Memory B cell (primary cell): ENCODE measurements around the gene GPR146.
"Not testable (repeated sequence)": the region's sequence is repeated elsewhere in the genome, so short reads cannot be mapped to it uniquely, and the experiment has no call there.

Experiments used
- ATAC-seq: fragments of 150-1000 bp; cut with Tn5 transposase; 2 replicates; pipeline ENCODE4 v1.10.0; 2021; ENCODE audit warnings: low read depth, mild to moderate bottlenecking, moderate library complexity
- DNase-seq, 2 donors: peaks; one replicate each; pipeline ENCODE4 v3.0.0; 2022; ENCODE audit warnings: low spot score in 2 of 2
- H3K27ac Mint-ChIP-seq: one replicate; pipeline ENCODE4 v1.8.0; 2022; ENCODE audit warnings: mild to moderate bottlenecking, moderate library complexity, mixed read lengths
- H3K27me3 Mint-ChIP-seq: one replicate; pipeline ENCODE4 v1.8.0; 2022; ENCODE audit warnings: mixed read lengths
- H3K36me3 Mint-ChIP-seq: one replicate; pipeline ENCODE4 v1.8.0; 2022; ENCODE audit warnings: mild to moderate bottlenecking, mixed read lengths
- H3K4me1 Mint-ChIP-seq: one replicate; pipeline ENCODE4 v1.8.0; 2022; ENCODE audit warnings: mixed read lengths
- H3K4me3 Mint-ChIP-seq: one replicate; pipeline ENCODE4 v1.8.0; 2022; ENCODE audit warnings: mild to moderate bottlenecking, moderate library complexity, mixed read lengths
- H3K9me3 Mint-ChIP-seq: one replicate; pipeline ENCODE4 v1.8.0; 2022; ENCODE audit warnings: mixed read lengths

Gene GPR146

GRCh38 chr7:1025743-1026581 lies 18.4 kb upstream of the GPR146 start:
- peaks cover 49% of the 10 kb centered on the region for H3K4me1 Mint-ChIP-seq
- H3K27ac Mint-ChIP-seq = peak overlapping the region; percentile 3
- DNase-seq = no peak
- H3K4me3 Mint-ChIP-seq = peak overlapping the region; percentile 48
- H3K36me3 Mint-ChIP-seq = peaks cover 7% of the 10 kb centered on the region
- ATAC-seq = no peak
- no peaks in the 10 kb centered on the region for H3K9me3 Mint-ChIP-seq
- peaks cover 4% of the 10 kb centered on the region for H3K27me3 Mint-ChIP-seq

GRCh38 chr7:1026721-1027161 lies 17.6 kb upstream of the GPR146 start:
- Mint-ChIP-seq H3K4me1 (peaks cover 49% of the 10 kb centered on the region), H3K9me3 (no peaks in the 10 kb centered on the region), H3K36me3 (peaks cover 7% of the 10 kb centered on the region), H3K27me3 (peaks cover 6% of the 10 kb centered on the region), H3K27ac (peak overlapping the region; percentile 85), H3K4me3 (peak overlapping the region; percentile 88)
- DNase-seq (no peak), ATAC-seq (no peak)

GRCh38 chr7:1027242-1028043 lies 16.9 kb upstream of the GPR146 start:
- peaks cover 4% of the 10 kb centered on the region for H3K36me3 Mint-ChIP-seq
- H3K9me3 Mint-ChIP-seq = no peaks in the 10 kb centered on the region
- H3K4me1 Mint-ChIP-seq = peaks cover 48% of the 10 kb centered on the region
- H3K4me3 Mint-ChIP-seq = peak overlapping the region; percentile 88
- ATAC-seq (no peak), DNase-seq (peak in 1 of 2 donors; percentile 49)
- H3K27me3 Mint-ChIP-seq = peaks cover 6% of the 10 kb centered on the region
- H3K27ac Mint-ChIP-seq = peak overlapping the region; percentile 85

- Mint-ChIP-seq H3K27me3 (peaks cover 6% of the 10 kb centered on the region), H3K4me1 (peaks cover 43% of the 10 kb centered on the region), H3K9me3 (no peaks in the 10 kb centered on the region), H3K27ac (peak overlapping the region; percentile 94), H3K36me3 (no peaks in the 10 kb centered on the region), H3K4me3 (peak overlapping the region; percentile 88)
- ATAC-seq (peak; percentile 52), DNase-seq (peak; percentile 85 to 88)
Observed at GRCh38 chr7:1028044-1028770, 16.1 kb upstream of the GPR146 start.

GRCh38 chr7:1028775-1029636 lies 15.3 kb upstream of the GPR146 start:
- Mint-ChIP-seq H3K27ac (peak overlapping the region; percentile 94), H3K4me3 (peak overlapping the region; percentile 88), H3K27me3 (peaks cover 6% of the 10 kb centered on the region), H3K9me3 (no peaks in the 10 kb centered on the region), H3K36me3 (no peaks in the 10 kb centered on the region), H3K4me1 (peaks cover 37% of the 10 kb centered on the region)
- no peak for ATAC-seq
- no peak for DNase-seq

- H3K4me1 Mint-ChIP-seq = peaks cover 31% of the 10 kb centered on the region
- no peak for DNase-seq
- no peak for ATAC-seq
- no peaks in the 10 kb centered on the region for H3K9me3 Mint-ChIP-seq
- peak overlapping the region; percentile 60 for H3K4me3 Mint-ChIP-seq
- H3K27me3 Mint-ChIP-seq = peaks cover 8% of the 10 kb centered on the region
- H3K36me3 Mint-ChIP-seq = no peaks in the 10 kb centered on the region
- peak overlapping the region; percentile 94 for H3K27ac Mint-ChIP-seq
Observed at GRCh38 chr7:1029637-1030443, 14.5 kb upstream of the GPR146 start.

GRCh38 chr7:1030444-1031070 lies 13.8 kb upstream of the GPR146 start:
- Mint-ChIP-seq H3K36me3 (no peaks in the 10 kb centered on the region), H3K27ac (no peak overlapping the region), H3K4me3 (peak overlapping the region; percentile 60), H3K27me3 (peaks cover 8% of the 10 kb centered on the region), H3K4me1 (peaks cover 26% of the 10 kb centered on the region), H3K9me3 (no peaks in the 10 kb centered on the region)
- no peak for ATAC-seq
- no peak for DNase-seq

GRCh38 chr7:1031716-1032455 lies 12.5 kb upstream of the GPR146 start:
- Mint-ChIP-seq H3K27ac (no peak overlapping the region), H3K36me3 (no peaks in the 10 kb centered on the region), H3K4me1 (peaks cover 22% of the 10 kb centered on the region), H3K4me3 (no peak overlapping the region), H3K27me3 (peaks cover 8% of the 10 kb centered on the region), H3K9me3 (no peaks in the 10 kb centered on the region)
- DNase-seq (no peak), ATAC-seq (no peak)

- Mint-ChIP-seq H3K4me1 (peaks cover 17% of the 10 kb centered on the region), H3K36me3 (no peaks in the 10 kb centered on the region), H3K4me3 (no peak overlapping the region), H3K27me3 (peaks cover 8% of the 10 kb centered on the region), H3K9me3 (no peaks in the 10 kb centered on the region), H3K27ac (no peak overlapping the region)
- no peak for ATAC-seq
- DNase-seq = no peak
Observed at GRCh38 chr7:1032536-1033181, 11.7 kb upstream of the GPR146 start.

GRCh38 chr7:1033546-1034145 lies 10.7 kb upstream of the GPR146 start:
- ATAC-seq (no peak), DNase-seq (no peak)
- no peak overlapping the region for H3K27ac Mint-ChIP-seq
- H3K4me3 Mint-ChIP-seq = no peak overlapping the region
- H3K27me3 Mint-ChIP-seq = peaks cover 8% of the 10 kb centered on the region
- H3K36me3 Mint-ChIP-seq = no peaks in the 10 kb centered on the region
- H3K4me1 Mint-ChIP-seq = peaks cover 15% of the 10 kb centered on the region
- H3K9me3 Mint-ChIP-seq = no peaks in the 10 kb centered on the region

- H3K9me3 Mint-ChIP-seq, H3K4me1 Mint-ChIP-seq, ATAC-seq, H3K27me3 Mint-ChIP-seq, DNase-seq, H3K4me3 Mint-ChIP-seq, H3K27ac Mint-ChIP-seq, H3K36me3 Mint-ChIP-seq: not testable (repeated sequence)
Observed at GRCh38 chr7:1034769-1035168, 9.6 kb upstream of the GPR146 start.
